Stimulated activated CD8-positive, alpha-beta memory T cell treated with anti-CD3 and anti-CD28 coated beads, Interleukin-12 subunit alpha, Interleukin-12 subunit beta, amount 100 ng/mL, for 4 hours (primary cell): ENCODE measurements around the gene ARHGAP8.

ENCODE experiments used
- DNase-seq: peaks from one replicate; pipeline ENCODE4 v3.0.0-alpha.2; 2020; ENCODE audit warnings: low read depth

The ARHGAP8 gene

GRCh38 chr22:44802956-44803355 lies 50.6 kb downstream of the ARHGAP8 start:
- DNase-seq = no peak

DNA sequence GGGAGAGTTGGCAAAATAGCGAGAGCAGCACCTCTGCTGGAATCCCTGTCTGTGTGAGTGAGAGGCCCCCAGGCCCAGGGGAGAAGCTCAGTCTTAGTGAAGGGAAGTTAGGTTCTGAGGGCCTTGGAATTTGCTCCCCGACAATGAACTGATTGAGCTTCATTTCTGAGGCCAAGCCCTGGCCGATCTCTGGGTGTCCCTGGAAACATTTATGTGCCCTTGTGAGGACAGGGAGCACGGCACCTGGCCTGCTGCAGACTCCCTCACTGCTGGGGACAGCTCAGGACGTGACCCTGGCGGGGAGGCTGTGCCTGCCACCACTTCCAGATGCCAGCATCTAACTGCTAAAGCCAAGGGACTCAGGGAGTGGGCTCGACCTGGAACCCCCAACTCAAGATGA lies 52.0 kb downstream of the ARHGAP8 start:
- DNase-seq = no peak

- no peak for DNase-seq
Measured at GRCh38 chr22:44805711-44806110, 53.3 kb downstream of the ARHGAP8 start.

- no peak for DNase-seq
Measured at GRCh38 chr22:44807232-44807631, 54.9 kb downstream of the ARHGAP8 start.

DNA sequence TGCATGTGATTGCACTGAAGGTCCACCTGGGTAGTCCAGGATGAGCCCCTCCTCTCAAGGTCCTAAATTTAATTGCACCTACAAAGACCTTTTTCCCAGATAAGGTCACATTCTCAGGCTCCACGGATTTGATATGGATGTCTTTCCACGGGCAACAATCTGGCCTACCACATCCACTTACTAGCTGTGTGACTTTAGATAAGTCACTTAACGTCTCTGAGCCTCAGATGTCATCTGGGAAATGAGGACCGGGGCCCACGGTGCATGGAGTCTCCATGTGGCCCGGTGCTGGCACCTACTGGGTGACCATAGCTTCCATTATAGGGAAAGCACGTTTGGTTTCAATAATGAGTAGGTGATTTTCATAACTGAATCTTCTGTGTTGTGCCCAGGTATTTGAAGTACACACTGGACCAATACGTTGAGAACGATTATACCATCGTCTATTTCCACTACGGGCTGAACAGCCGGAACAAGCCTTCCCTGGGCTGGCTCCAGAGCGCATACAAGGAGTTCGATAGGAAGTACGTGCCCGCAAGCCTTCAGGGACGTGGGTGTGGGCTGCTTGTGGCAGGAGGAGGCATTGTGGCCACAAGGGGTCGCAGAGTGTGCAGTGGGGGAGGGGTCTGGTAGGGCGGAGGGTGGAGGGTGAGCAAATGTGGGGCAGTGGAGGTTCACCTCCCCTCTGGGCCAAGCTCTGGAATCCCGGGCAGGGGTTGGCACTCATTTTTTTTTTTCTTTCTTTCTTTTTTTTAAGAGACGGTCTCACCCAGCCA lies 55.7 kb downstream of the ARHGAP8 start:
- DNase-seq = no peak

DNA sequence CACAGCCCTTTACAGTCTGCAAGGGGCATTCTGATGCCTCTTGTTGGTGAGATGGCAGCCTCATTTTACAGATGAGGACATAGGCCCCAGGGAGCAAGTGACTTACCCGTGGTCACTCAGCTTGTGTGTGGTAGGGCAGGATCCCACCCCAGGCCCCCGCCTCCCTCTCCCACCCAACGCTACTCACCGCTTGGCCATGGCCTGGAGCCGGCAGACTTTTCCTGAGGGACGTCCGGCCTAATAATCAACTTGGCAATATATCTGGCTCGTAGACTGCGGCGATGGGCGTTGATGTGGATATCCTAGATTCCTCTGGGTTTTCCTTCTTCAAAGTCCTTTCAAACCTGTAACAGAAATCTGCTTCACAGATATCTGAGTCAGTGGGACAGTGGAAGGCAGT lies 57.1 kb downstream of the ARHGAP8 start:
- DNase-seq = no peak

- DNase-seq = no peak
Measured at GRCh38 chr22:44811141-44811540, 58.8 kb downstream of the ARHGAP8 start.

GRCh38 chr22:44813416-44813815 lies 61.0 kb downstream of the ARHGAP8 start:
- DNase-seq = no peak

GRCh38 chr22:44814266-44815098 lies 62.1 kb downstream of the ARHGAP8 start:
- no peak for DNase-seq

DNA sequence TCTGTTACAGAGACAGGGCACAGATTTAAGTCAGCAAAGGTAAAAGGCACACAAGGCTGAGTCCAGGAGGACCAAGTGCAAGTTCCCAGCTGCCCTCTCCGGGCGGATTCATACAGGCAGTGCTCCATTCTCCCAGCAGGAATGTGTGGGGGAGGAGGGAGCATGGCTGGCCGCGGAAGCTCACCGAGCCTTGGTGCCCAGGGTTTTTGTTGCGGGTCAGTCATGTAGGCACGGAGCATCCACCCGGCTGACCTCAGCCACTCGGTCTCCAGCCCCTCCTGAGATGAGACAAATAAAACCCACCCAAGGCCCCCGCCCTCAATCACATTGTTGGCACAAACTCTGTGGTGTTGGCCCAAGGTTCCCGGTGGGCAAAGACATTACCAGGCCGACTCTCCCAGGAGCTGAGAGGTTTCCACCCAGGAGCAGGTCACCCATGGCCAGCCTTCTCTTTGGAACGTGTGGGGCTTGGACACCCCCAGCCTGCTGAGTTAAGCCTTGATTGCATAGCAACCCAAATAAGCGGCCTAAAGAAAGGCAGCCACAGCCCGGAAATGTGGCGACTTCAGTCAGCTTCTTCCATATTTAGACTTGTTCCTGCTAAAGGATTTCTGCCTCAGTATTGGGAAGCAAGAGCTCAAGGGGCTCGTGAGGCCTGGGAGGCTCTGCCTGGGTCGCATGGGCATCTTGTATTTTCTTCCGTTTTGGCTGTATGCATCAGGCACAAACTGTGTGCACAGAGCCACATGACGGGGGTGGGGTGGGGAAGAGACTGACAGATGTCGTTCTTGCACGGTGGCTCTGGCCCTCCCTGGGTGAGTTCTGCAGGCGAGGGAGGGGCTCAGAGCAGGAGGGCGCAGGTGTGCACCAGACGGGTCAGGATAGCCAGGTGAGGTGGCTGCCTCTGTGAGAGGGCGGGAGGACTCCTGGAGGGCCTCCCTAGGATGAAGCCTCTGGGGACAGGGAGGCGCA lies 63.0 kb downstream of the ARHGAP8 start:
- DNase-seq = no peak

DNA sequence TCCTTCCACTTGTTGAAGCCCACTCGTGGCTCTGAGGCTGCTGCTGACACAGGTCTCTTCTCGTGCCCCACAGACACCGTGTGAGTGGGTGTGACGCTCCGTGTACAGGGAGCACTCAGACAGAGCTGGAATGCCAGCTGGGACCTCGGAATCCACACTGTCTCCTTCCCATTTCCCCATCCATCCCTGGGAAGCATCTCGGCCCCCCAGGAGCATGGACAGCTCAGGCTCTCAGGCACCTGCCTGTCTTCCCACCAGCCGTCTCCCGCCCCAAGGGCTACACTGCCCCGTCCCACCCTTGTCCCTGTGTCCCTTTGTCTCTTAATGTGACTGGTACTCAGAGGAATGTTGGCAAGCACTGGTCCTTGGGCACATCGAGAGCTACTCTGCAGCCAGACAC lies 63.8 kb downstream of the ARHGAP8 start:
- no peak for DNase-seq

DNA sequence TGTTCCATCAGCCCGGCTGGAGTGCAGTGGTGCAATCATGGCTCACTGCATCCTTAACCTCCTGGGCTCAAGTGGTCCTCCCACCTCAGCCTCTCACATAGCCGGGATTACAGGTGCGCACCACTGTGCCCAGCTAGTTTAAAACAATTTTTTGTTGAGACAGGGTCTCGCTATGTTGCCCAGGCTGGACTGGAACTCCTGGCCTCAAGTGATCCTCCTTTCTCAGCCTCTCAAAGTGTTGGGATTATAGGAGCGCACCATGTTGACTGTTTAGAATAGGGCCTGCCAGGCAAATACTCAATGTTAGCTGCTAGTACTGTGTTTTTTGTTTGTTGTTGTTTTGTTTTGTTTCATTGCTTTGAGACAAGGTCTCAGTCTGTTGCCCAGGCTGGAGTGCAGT lies 66.4 kb downstream of the ARHGAP8 start:
- DNase-seq = no peak

DNA sequence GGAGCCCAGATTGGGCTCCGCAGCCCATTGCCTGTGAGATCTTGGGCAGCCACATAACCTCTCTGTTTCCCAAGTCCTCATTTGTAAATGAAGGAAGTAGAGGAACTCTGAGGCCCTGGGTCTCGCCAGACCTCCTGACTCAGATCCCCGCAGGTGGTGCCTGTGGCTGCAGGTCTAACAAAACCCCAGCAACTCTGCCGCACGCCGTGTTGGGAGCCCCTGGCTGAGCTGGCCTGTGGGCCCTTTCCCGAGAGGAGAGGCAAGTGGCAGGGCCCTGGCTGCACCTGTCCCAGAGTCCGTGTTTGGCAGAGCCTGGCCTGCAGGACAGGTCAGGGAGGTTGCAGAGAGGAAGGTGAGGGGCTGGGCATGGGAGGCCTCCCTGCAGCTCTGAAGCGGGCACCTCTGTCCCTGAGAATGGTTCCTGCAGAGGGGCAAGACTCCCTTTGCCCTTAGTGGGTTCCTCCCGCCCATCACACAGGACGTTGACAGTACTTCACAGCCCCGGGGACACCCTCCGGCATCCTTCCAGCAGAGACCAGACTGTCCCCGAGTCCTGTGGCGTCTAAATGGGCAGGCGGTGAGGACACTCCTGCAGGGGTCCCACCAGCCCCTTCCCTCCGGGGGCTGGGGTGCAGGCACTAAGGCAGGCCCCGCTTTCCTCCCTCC lies 67.7 kb downstream of the ARHGAP8 start:
- DNase-seq = no peak

GRCh38 chr22:44821741-44822475 lies 69.5 kb downstream of the ARHGAP8 start:
- DNase-seq = no peak

DNA sequence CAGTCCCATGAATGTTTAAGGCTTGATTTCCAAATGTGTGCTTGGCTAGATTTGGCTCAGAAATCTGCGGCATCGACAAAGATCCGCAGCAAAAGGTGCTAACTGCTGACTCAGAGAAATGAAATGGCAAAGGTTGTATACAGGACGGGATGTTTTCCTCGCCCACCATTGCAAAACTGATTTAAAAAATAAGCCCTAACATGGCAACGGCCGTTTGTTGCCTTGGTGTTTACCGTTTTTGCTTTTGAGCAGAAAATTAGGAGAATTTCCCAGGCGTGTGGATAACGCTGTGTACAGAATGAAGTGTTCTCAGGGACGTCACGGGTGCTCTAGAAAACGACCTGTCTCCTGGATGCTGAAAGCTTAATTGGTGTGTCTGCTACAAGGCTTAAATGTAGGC lies 70.2 kb downstream of the ARHGAP8 start:
- no peak for DNase-seq

- no peak for DNase-seq
Measured at GRCh38 chr22:44823396-44823795, 71.0 kb downstream of the ARHGAP8 start.

- DNase-seq = no peak
Measured at GRCh38 chr22:44823806-44824205, 71.4 kb downstream of the ARHGAP8 start.

- DNase-seq = no peak
Measured at GRCh38 chr22:44824271-44824670, 71.9 kb downstream of the ARHGAP8 start.

DNA sequence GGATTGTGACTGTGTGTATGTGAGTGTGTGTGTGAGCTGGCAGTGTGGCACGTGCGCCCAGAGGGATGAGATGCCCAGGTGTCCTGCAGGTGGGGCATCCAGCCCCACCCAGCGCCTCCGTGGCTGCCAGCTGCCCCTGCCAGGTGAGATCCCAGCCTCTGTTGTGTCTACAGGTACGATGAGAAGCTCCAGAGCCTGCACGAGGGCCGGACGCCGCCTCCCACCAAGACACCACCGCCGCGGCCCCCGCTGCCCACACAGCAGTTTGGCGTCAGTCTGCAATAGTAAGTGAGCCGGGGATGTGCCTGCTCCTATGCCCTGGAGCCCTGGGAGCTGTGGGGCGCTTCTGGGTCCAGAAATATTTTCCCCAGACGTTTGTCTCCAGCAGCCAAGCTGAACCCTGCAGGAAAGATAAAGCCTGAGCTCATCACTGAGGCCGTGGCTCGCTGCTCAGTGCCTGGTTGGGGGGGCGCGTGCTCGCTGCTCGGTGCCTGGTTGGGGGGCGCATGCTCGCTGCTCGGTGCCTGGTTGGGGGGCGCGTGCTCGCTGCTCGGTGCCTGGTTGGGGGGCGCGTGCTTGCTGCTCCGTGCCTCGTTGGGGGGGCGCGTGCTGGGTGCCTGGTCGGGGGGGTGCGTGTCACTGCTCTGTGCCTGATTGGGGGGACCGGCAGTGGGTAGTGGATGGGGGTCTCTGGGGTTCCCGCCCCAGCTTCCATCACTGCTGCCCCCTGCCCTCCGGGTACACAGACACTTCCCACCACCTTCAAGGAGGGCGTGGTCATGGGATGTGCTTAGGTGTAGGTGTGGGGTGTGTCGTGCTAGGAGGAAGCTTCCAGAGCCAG lies 73.2 kb downstream of the ARHGAP8 start:
- DNase-seq = no peak

DNA sequence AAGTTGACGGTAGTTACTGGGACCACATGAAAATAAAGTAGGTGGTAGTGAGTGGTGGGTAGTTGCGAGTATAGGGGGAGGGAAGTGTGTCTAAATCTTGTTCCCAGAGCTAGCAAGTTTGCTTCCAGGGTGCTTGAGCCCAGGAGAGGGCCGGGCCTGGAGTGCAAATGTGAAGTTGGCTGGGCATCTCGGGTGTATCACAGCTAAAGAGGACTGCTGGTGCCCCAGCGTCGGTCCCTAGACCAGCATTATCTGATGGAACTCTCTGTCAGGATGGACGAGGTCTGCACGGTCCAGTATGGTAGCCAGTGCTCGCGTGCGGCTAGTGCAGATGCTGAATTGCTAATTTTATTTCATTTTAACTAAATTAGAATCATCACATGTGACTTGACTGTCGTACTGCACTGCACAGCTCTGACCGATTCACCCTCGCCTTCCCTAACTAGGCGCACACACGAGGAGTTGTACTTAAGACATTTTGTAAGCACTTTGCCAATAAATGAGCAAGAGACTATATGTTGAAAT lies 75.4 kb downstream of the ARHGAP8 start:
- no peak for DNase-seq
